ENCODE data around the gene MUC5AC. TPM values are rescaled to one million over a fixed set of nuclear protein-coding genes. Genes with fewer than 3 reads are reported as not detected.

The MUC5AC gene
- total RNA-seq, 1 experiment from 2014 or later: under 0.01 TPM

GRCh38 chr11:1206391-1207271 is 48.9 kb downstream of the MUC5AC start:
- Histone ChIP-seq H3K9ac (ENCODE audit: low read length) (no peak overlapping the region), H4K20me1 (ENCODE audit: insufficient read depth) (no peaks in the 10 kb centered on the region), H3K79me2 (ENCODE audit: insufficient read depth, low read length) (no peaks in the 10 kb centered on the region), H3K36me3 (ENCODE audit: control insufficient read depth in 1 of 2, insufficient read depth in 2 of 2, low read length in 2 of 2) (no peaks in the 10 kb centered on the region), H3K27me3 (ENCODE audit: insufficient read depth, low read length) (no peaks in the 10 kb centered on the region), H3K4me2 (ENCODE audit: low read length) (no peak overlapping the region), H3K9me2 (ENCODE audit: insufficient read depth) (no peaks in the 10 kb centered on the region), H3K27ac (ENCODE audit: low read depth, low read length) (no peak overlapping the region), H2AFZ (ENCODE audit: low read depth, low read length, poor library complexity, severe bottlenecking) (no peak overlapping the region), H3K9me3 (ENCODE audit: control insufficient read depth in 1 of 2, insufficient read depth in 1 of 2, low read depth in 1 of 2, low read length in 2 of 2) (no peaks in the 10 kb centered on the region; a peak in 1 of 4 replicates), H3K4me1 (ENCODE audit: control insufficient read depth in 1 of 2, insufficient read depth in 2 of 2, low read length in 2 of 2) (peaks cover 13 to 17% of the 10 kb centered on the region in 2 experiments), H3K4me3 (replicated peaks in 1 of 2; ENCODE audit: low read depth in 1 of 2, low read length in 2 of 2) (no peak overlapping the region)
- no peak for TF ChIP-seq YY1 (IDR thresholded peaks at IDR 0.05; ENCODE audit: extremely low read depth, insufficient replicate concordance, low read depth, low read length)
- TF ChIP-seq SRF (IDR thresholded peaks at IDR 0.05; ENCODE audit: low read depth): no peak
- no peak for TF ChIP-seq MAX (IDR thresholded peaks at IDR 0.05)
- TF ChIP-seq TCF7L2 (IDR thresholded peaks at IDR 0.05; ENCODE audit: borderline replicate concordance, extremely low read depth, insufficient read depth, insufficient read length): no peak
- TF ChIP-seq FOSL1 (IDR thresholded peaks at IDR 0.05; ENCODE audit: low read depth): no peak
- no peak for TF ChIP-seq ZFX (IDR thresholded peaks at IDR 0.05)
- no peak for TF ChIP-seq RAD21 (IDR thresholded peaks at IDR 0.05; ENCODE audit: low read depth)
- TF ChIP-seq POLR2A (IDR thresholded peaks at IDR 0.05; ENCODE audit: borderline replicate concordance, extremely low read depth, insufficient read depth, insufficient read length): no peak
- TF ChIP-seq POLR2AphosphoS5 (IDR thresholded peaks at IDR 0.05; ENCODE audit: low read depth, low read length): no peak
- no peak for TF ChIP-seq SP1 (IDR thresholded peaks at IDR 0.05; ENCODE audit: low read depth)
- TF ChIP-seq REST (IDR thresholded peaks at IDR 0.05; ENCODE audit: low read depth): no peak
- no peak for TF ChIP-seq CBX3 (IDR thresholded peaks at IDR 0.05; ENCODE audit: low read depth)
- TF ChIP-seq SIN3A (IDR thresholded peaks at IDR 0.05; ENCODE audit: low read depth): no peak
- DNase-seq (ENCODE audit: low read depth, low spot score) (no peak), ATAC-seq (no peak)
- intact Hi-C loops (cut with micrococcal nuclease): no loop called here
- BruUV-seq (replicated peaks): no TSS peak
- ChIA-PET POLR2A (no interaction called here), RAD21 (ENCODE audit: low non-redundant PET in 1 of 2, low total read pairs in 2 of 2, uncharacterized antibody in 2 of 2, unreplicated experiment in 2 of 2) (no interaction called here), CTCF (no interaction called here)
